Bone marrow (tissue), 2 donors: ENCODE results near the gene YEATS2.
A peak's percentile ranks its signal among the peaks of the same experiment; 100 is the strongest.
"Not testable (repeated sequence)": the region's sequence is repeated elsewhere in the genome, so short reads cannot be mapped to it uniquely, and the experiment has no call there.

Experiments used
- DNase-seq, 2 donors: peaks; one replicate each; lab custom pipeline; 2025; lab: John Stamatoyannopoulos, UW

The YEATS2 gene

DNA sequence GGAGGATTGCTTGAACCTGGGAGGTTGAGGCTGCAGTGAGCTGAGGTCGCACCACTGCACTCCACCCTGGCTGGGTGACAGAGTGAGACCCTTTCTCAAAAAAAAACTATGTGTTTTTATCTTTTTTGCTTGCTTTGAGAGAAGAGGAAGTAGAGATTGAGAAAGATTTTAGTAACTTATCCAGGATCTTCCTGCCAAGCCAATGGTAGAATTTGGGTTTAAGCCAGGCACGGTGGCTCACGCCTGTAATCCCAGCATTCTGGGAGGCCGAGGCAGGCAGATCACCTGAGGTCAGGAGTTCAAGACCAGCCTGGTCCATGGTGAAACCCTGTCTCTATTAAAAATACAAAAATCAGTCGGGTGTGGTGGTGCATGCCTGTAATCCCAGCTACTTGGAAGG lies 78.9 kb downstream of the YEATS2 start:
- not testable (repeated sequence) for DNase-seq

DNA sequence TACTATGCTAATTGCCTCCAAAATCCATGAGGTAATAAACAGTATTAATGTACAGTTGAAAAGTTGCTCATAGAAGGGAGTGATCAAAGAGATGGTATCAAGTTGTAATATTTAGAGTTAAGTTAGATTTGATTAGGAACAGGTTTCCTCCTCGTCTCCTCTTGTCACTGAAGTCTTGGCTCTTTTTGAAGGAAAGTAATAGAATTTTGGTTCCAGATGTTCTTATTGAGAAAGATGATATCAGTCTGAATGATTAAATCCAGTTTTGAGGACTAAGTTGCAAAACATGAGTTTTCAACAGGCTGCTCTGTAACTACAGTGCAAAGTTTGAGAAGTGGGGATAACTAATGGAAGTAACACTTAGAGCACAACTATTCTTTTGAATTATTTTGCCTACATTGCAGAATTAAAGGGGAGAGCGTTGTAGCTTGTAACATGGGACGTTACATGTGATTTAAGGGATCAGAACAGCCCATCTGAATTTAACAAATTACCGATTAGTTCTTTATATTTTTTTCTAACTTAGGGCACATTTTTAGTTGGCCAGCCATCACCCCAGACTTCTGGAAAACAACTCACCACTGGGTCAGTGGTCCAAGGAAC lies 79.5 kb downstream of the YEATS2 start:
- no peak for DNase-seq

DNA sequence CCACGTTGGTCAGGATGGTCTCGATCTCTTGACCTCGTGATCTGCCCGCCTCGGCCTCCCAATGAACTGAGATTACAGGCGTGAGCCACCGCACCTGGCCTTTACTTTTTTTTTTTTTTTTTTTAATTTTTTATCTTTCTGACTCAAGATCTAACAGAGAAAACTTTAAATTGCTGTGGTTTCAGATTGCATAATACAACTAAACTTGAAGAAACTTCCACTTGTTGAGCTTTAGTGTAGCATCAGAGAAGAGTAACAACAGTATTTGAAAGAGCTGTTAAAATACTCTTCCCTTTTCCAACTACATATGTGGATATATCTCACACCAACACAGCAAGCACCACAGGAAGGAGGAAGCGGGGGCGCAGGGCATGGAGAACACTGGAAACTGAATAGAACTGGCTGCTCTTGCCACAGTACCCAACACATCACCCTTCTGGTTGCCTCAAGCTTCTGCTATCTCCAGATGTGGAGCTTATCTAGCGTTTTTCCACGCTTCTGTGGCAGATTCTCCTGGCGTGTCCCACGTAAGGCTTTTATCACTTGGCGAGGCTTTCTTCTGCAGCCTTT lies 82.4 kb downstream of the YEATS2 start:
- peak; percentile 7 to 25 for DNase-seq

DNA sequence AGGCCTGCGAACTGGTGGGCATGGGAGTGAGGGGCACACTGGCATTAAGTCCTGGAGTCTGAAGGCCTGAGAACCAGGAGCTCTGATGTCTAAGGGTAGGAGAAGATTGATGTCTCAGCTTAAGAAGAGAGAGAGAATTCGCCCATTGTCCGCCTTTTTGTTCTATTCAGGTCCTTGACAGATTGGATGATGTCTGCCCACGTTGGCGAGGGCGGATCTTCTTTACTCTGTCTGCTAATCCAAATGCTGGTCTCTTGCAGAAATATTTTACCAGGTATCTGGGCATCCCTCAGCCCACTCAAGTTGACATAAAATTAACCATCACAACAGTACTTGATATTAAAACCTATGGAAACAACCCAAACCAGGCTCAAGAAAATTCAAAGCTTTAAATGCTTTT lies 83.6 kb downstream of the YEATS2 start:
- DNase-seq, result no peak

DNA sequence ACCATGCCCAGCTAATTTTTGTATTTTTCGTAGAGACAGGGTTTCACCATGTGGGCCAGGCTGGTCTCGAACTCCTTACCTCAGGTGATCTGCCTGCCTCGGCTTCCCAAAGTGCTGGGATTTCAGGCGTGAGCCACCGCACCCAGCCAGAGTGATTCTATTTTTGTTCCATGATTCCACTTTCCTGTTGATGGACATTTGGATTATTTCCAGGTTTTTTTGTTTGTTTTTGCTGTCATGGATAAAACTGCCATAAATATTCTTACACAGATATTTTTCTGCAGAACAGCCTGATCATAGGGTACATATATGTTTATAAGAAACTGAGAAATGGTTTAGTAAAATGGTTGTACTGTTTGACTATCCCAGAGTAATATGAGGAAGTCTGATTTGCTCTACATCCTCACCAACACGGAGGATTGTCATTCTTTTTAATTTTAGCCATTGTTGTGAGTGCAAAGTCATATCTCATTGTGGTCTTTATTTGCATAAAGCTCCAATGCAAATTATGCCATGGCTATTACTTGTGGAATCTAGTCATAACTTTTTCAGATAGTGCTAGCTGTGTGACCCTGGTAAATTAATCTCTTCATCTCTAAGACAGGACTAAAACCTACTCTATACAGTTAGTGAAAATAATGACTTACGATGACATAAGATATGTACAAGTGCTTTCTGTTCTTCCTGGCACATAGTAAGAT lies 85.1 kb downstream of the YEATS2 start:
- DNase-seq, result no peak

DNA sequence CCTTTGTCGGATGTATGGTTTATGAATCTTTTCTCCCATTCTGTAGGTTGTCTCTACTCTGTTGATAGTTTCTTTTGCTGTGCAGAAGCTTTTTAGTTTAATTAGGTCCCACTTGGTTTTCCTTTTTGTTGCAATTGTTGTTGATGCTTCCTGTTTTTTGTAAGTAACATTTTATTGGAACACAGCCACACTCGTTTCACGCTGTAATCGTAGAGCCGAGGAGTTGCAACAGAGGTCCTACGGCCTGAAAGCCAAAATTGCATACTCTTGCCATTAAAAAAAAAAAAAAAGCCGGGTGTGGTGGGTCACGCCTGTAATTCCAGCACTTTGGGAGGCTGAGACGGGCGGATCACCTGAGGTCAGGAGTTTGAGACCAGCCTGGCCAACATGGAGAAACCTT lies 86.9 kb downstream of the YEATS2 start:
- not testable (repeated sequence) for DNase-seq

DNA sequence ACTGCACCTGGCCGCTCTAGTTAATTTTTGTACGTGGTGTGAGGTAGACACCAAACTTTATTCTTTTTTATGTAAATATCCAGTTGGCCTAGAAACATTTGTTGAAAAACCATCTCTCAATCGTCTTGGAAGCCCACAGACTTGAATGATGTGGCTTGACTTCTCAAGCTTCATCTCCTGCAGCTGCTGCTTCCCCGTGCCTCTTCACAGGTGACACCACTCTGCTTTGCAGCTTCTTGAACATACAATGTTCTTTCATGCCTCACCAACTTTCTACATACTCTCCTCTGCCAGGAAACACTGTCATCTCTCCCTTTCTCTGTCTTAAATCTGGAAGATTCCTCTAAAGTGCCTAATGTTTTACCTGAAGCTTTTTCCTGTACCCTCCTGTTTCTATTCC lies 92.2 kb downstream of the YEATS2 start:
- DNase-seq, result no peak

DNA sequence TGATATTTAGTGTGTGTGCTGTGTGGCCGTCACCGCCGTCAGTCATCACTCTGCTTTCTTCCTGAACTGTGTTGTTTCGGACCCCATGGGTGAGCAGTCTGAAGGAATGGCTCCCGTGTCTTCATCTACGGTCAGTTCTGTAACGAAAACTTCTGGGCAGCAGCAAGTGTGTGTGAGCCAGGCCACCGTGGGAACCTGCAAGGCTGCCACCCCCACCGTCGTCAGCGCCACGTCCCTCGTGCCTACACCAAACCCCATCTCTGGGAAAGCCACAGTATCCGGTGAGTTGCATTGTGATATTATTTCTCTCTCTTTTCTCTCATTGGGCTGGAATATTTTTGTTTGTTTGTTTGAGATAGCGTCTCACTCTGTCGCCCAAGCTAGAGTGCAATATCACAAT lies 93.1 kb downstream of the YEATS2 start:
- no peak for DNase-seq

DNA sequence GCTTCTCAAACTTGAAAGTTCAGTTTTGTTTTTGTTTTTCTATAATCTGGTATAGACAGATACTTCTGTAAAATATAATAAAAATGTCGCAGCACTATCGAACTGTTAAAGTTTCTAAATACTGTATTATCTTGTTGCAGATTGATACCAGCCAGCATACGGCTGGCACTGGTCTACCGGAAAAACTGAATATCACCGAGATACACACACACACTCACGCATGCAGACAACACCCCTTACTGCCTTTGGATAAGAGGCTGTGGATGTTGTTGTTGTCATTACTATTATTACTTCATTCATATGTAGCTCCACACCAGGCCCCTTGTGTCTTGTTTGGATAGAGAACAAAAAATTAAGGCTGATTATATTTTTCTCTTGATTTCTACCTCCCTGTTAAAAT lies 95.4 kb downstream of the YEATS2 start:
- no peak for DNase-seq

DNA sequence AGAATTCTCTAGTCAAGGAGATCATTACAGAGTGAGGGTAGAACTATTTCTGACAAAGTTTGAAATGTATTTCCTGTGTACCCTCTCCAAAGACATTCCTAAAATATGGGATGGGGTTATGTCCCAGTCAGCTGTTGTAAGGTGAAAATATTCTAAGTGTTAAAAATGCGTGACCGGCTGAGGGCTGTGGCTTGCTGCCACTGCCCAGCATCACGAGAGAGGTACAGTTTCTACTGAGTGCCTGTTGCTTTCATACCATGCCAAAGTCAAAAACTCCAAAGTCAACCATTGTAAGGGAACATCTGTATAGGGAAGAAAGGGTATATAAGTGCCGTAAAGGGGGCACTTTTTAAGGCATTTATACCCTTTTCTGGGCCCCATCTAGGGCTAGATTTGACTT lies 96.9 kb downstream of the YEATS2 start:
- DNase-seq, result no peak

DNA sequence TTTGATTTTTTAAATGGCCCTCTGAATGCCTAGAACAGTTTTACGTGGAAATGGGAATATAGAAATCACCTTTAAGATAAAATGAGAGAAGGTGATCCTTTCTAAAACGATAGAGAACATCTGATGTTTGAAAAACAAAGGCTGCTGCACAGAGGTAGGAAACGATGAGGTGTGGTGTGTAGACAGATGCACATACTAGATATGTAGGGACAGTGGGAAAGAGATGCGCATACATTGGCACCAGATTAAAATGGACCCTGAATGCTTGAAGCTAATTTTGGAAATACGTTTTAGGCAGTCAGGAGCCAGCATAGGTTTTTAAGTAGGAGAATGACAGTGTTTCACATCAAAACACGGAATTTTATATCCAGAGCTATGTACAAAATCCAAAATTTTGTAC lies 98.8 kb downstream of the YEATS2 start:
- DNase-seq, result no peak

DNA sequence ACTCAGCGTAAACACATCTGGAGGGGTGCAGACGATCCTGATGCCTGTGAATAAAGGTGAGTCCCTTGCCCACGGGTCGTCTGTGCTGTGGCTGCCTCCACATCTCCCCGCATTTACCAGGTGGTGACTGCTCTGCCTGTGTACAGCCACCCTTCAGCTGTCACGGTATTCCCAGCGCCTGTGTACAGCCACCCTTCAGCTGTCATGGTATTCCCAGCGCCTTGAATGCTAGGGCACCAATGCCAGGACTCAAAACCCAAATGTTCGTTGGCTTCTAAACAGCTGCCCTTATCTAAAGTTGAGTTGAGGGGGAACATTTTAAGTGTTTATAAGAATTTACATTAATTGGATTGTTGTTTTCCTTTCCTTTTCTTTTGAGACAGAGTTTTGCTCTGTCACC lies 100.4 kb downstream of the YEATS2 start:
- DNase-seq, result no peak

DNA sequence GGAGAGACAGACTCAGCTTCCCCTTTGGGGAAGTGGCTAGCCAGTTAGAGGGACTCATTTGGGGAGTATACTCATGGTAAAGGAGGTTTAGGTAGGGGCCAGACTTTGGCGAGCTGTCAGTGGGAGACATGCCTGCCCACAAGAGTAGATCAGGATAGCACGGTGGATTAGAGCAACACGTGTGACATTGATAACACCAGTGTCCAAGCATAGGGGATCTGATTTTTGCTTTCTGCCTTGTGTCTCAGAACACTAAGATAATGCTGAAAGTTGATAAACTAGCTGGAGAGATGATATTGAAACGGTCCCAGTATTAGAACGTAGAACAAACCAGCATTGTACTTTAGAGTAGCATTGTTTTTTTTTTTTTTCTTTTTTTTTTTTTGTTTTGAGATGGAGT lies 101.9 kb downstream of the YEATS2 start:
- DNase-seq, result no peak

DNA sequence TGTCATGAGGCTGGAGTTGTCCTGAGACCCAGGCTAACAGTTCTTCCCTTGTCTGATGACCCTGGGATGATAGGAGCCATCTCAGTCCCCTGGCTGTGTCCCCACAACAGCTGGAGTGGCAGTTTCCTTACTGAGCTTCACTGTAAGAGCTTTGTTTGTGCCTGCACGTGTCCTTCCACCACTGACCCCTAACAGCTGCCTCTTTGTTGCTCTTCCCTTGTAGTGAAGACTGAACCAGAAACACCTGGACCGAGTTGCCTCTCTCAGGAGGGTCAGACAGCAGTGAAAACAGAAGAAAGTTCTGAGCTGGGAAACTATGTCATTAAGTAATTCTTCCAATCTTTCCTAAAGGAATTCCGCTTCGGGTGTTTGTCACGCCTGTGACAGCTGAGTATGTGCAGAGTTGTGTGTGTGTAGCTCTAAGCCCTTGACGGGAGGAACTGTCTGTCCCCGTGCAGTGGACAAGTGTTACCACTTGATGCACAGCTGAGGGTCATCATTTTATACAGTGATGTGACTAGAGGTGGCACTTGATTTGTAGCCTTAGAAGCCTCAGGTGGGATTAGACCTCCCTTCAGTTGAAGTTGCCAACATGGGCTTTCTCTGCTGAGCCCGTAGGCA lies 102.8 kb downstream of the YEATS2 start:
- no peak for DNase-seq

DNA sequence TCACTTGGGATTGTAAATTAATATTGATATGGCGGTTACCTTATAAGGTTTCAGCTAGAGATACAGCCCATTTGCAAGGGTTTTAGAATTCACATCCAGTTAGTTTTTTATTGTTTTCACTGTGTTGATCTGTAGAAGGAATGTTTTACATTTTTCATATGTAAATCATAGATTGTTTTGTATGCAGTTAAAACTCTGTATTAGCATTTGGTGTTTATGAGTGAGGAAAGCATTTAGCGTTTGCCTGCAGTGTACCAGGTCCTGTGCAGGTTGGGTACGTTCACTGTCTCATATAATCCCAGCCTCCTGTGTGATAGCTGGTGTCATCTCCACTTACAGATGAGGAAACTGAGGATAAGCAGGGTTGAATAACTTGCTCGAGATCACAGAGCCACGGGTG lies 104.0 kb downstream of the YEATS2 start:
- no peak for DNase-seq

DNA sequence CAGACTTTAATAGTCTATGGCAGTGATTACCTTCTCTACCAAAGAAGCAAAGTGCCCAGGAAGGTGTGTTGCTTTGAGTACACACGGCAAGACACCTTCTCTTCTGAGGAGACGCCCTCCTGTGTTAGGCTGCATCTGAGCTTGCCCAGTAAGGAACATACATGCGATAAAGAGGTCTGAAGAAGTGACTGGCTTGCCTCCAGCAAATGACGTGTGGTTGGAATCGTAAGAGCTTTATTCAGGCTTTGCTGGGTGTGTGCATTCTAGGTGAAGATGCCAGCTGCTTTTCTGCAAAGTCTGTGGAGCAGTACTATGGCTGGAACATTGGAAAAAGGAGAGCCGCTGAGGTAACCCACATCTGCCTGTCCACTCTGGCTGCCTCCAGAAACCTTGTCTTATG lies 105.4 kb downstream of the YEATS2 start:
- no peak for DNase-seq

DNA sequence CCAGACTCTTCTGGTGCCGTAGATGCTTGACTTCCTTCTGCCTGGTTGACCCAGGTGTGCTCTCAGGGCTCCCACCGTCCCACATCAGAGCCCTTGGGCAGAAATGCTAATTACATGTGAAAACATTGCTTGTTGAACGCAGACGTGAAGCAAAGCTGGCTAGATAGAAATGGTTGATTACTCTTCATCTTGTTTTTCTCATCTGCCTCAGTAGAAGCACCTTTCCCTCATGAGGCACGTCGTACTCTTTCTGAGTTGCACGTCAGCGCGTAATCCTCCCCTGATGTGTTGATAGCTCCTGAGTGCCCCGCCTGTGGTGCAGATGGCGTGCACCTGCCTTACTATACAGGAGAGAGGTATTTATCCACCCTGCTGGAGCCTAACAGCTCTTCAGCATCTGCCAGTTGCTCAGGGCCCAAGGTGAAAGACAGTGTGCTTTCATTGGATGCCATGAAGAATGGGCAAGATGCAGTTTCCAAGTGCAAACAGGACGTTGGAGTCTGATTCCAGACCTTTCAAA lies 109.7 kb downstream of the YEATS2 start:
- DNase-seq, result no peak

DNA sequence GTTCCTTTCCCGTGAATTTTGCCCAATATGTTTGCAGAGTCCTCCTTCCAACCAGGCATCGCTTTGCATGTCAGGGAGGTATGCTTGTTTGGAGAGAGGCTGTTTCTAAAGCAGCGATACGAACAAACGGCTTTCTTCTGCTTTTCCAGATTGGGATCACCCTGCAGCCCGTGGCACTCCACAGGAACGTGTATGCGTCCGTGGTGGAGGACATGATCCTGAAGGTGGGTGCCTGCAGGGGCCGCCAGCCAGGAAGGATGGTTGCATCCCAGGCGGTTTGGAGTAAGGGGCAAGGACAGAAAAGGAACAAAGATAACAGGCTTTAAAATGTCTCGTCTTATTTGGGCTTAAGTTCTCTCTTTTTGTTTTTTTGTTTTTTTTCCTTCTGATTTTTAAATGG lies 110.3 kb downstream of the YEATS2 start:
- no peak for DNase-seq

DNA sequence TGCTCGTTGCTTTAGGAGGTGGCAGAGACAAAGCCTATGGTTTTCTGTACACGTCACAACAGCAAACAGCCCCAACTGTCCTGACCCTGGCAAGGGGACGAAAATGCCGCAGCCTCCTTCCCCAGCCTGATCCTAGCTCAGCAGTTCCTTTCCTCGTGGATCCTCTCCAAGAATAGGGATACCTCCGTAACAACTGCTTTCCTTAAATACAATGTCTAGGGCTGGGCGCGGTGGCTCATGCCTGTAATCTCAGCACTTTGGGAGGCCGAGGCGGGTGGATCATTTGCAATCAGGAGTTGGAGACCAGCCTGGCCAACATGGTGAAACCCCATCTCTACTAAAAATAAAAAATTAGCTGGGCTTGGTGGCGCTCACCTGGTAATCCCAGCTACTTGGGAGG lies 110.8 kb downstream of the YEATS2 start:
- no peak for DNase-seq

DNA sequence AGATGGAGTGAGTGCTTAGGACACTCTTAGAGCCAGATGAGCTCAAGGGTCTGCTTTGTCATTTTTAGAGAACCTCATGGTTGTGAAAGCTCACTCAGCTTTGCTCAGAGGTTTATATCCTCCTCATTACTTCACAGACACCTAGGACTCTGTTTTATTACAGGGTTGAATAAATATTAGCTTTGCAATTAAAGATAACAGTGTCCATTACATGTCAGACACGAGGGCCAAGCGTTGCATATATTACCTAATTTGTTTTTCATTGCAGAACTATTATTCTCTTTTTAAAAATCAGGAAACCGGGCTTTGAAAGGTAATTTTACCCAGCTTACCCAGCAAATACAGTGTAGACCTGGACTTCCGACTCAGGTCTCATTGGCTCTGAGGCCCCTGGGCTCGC lies 111.7 kb downstream of the YEATS2 start:
- DNase-seq, result no peak

DNA sequence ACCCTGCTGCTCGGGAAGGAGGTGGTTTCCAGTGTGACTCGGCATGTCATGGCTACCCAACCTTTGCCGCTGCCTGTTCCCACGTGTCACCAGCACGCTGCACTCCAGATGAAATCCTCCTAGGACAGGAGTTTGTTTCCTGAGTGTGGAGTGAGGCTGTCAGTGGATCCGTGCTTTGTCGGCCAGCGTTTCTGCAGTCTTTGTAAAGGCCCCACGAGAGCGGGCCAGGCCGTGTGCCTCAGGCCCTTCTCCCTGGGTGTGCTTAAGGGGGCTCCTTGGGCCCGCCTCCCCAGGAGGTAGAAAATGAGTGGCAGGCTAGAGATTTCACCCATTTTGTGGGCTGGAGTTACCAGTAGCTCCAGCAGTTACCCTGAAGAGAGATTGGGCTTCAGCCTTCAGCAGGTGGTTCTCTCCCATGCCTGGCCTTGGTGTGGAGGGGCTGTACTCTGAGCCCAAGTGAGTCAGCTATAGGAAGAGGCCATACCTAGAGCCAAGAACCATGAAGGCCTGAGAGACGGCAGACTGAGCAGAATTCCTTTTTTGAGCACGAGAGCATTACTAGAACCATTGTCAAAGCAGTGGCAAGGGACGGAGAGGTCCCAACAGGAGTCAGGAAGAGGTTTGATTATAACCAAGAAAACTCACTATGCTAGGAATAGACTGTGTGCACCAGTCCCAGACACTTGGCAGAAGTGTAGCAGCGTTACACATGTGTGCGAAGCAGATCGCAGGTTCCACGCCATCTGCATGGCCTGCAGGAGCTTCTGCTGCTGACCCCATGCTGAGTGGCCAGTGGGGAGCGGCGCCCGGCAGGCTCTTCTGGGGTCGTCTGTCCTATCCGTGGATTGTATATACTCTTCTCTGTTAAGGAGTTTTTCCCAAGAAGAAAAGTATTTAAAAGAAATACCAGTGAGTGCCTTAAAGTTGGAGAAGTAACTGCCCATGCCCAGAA lies 113.3 kb downstream of the YEATS2 start:
- DNase-seq, result no peak

DNA sequence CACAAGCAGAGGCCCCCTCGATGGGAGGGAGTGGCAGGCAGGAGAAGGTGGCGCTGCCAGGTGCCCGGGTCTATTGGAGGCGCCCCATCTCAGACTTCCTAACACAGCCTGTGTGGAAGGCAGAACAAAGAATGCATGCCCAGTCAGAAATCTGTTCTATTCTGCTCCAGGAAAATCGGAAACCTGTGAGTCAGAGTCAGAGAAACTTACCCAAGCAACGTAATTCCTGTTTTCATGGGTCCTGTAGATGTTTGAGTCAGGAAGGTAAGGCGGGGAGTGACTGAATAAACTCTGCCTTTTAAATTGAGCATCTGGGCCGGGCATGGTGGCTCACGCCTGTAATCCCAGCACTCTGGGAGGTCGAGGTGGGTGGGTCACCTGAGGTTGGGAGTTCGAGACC lies 114.0 kb downstream of the YEATS2 start:
- no peak for DNase-seq
